Measurements from ENCODE around the gene COL4A1. TPM values are rescaled to one million over a fixed set of nuclear protein-coding genes. Genes with fewer than 3 reads are reported as not detected.

Gene COL4A1
- total and polyA plus RNA-seq, 2 experiments from 2014 or later: 184 to 519 TPM

DNA sequence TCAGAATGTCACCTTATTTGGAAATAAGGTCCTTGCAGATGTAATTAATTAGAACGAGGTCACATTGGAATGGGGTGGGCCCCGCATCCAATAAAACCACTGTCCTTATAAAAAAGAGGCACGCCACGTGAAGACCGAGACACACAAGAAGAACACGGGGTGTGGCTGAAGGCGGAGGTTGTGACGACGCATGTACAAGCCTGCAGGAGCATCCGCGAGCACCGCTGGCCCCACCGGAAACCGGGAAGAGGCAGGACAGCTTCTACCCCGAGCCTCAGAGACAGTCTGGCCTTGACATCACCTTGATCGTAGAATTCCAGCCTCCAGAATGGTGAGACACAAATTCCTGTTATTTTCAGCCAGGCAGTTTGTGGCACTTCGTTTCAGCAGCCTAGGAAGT lies 177.9 kb downstream of the COL4A1 start:
- Histone ChIP-seq H3K4me2 (ENCODE audit: unreplicated experiment) (no peak overlapping the region), H3K4me1 (ENCODE audit: insufficient read depth) (peaks cover 32% of the 10 kb centered on the region), H3K9me3 (ENCODE audit: low read depth) (no peaks in the 10 kb centered on the region), H3K9ac (no peak overlapping the region), H4K20me1 (ENCODE audit: insufficient read depth) (no peaks in the 10 kb centered on the region), H3K9me2 (ENCODE audit: insufficient read depth) (no peaks in the 10 kb centered on the region), H3K4me3 (no peak overlapping the region), H2AFZ (no peak overlapping the region), H3K27me3 (replicated peaks; ENCODE audit: insufficient read depth) (no peaks in the 10 kb centered on the region), H3K36me3 (ENCODE audit: low read depth) (no peaks in the 10 kb centered on the region), H3F3A (ENCODE audit: insufficient read depth) (peaks cover 25% of the 10 kb centered on the region), H3K79me2 (ENCODE audit: insufficient read depth) (no peaks in the 10 kb centered on the region), H3K27ac (no peak overlapping the region)
- WGBS, 2 experiments (ENCODE audit: low coverage in 1 of 2, low lambda C conversion rate in 2 of 2, missing lambda C conversion rate in 2 of 2): 89 to 91% methylated on average over 17 of the region's 17 CpGs
- TF ChIP-seq EZH2 (IDR thresholded peaks at IDR 0.05; ENCODE audit: insufficient read depth, poor library complexity, severe bottlenecking) (no peak), EZH2phosphoT487 (IDR thresholded peaks at IDR 0.05; ENCODE audit: insufficient read depth, low read depth) (no peak)
- no peak for DNase-seq
- in situ Hi-C loops (cut with MboI): no loop called here

DNA sequence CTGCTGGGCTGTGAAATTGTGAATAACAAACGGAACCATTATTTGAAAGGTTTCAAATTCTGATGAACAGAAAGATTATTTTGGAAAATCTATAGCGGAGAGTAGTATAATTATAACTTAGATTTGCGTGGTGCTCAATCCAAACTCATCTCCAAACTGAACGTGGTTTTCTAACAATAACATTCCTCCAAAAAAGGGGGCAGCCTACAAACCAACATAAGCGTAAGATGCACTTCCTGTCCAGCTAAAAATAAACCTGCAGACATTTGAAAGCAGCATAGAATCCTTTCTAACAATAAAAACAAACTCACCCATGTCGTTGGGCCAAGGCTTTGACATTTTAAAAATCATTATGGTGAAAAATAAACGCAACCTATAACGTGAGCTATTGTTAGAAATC lies 178.4 kb downstream of the COL4A1 start:
- Histone ChIP-seq H3F3A (ENCODE audit: insufficient read depth) (peaks cover 25% of the 10 kb centered on the region), H3K4me3 (no peak overlapping the region), H3K4me1 (ENCODE audit: insufficient read depth) (peaks cover 32% of the 10 kb centered on the region), H3K9ac (no peak overlapping the region), H4K20me1 (ENCODE audit: insufficient read depth) (no peaks in the 10 kb centered on the region), H2AFZ (no peak overlapping the region), H3K9me3 (ENCODE audit: low read depth) (no peaks in the 10 kb centered on the region), H3K36me3 (ENCODE audit: low read depth) (no peaks in the 10 kb centered on the region), H3K4me2 (ENCODE audit: unreplicated experiment) (peak overlapping the region; percentile 32), H3K27ac (no peak overlapping the region), H3K9me2 (ENCODE audit: insufficient read depth) (no peaks in the 10 kb centered on the region), H3K79me2 (ENCODE audit: insufficient read depth) (no peaks in the 10 kb centered on the region), H3K27me3 (replicated peaks; ENCODE audit: insufficient read depth) (no peaks in the 10 kb centered on the region)
- no peak for DNase-seq
- TF ChIP-seq EZH2 (IDR thresholded peaks at IDR 0.05; ENCODE audit: insufficient read depth, poor library complexity, severe bottlenecking) (no peak), EZH2phosphoT487 (IDR thresholded peaks at IDR 0.05; ENCODE audit: insufficient read depth, low read depth) (no peak)
- in situ Hi-C loops (cut with MboI): no loop called here
- 90 to 91% methylated on average over 8 of the region's 8 CpGs for WGBS, 2 experiments (ENCODE audit: low coverage in 1 of 2, low lambda C conversion rate in 2 of 2, missing lambda C conversion rate in 2 of 2)

DNA sequence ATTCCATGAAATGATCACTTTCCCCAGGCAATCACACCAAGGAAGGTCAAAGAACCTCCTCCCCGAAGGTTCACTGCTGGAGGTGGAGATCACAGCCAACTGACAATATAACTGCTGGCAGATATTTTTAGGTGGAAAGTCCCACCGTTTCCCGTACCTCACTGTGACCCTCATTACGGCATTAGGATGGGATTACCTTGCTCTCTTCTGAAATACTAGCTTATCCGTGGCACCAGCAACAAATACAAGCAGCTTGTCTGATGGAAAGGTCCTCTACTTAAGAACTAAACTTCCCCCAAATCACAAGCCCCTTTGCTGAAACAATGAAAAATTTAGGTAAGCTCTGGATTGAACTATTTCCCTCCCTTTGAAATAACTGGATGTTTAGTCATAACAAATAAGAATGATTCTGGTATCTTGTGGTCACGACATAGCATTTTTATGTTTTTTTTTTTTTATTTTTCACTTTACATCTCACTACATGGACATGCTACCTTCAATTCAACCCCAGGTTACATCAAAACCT lies 178.9 kb downstream of the COL4A1 start:
- no peak overlapping the region for H3K27ac ChIP-seq
- no peaks in the 10 kb centered on the region for H3K36me3 ChIP-seq (ENCODE audit: low read depth)
- 68 to 71% methylated on average over 6 of the region's 6 CpGs for WGBS, 2 experiments (ENCODE audit: low coverage in 1 of 2, low lambda C conversion rate in 2 of 2, missing lambda C conversion rate in 2 of 2)
- no peak overlapping the region for H3K9ac ChIP-seq
- peak; percentile 48 for DNase-seq
- no peaks in the 10 kb centered on the region for H3K9me2 ChIP-seq (ENCODE audit: insufficient read depth)
- H3K4me2 ChIP-seq (ENCODE audit: unreplicated experiment): peak overlapping the region; percentile 32
- 0 out of 2 replicates have a peak overlapping the region, but pooled peaks have one; percentile 24 for H2AFZ ChIP-seq
- in situ Hi-C loops (cut with MboI): no loop called here
- no peaks in the 10 kb centered on the region for H4K20me1 ChIP-seq (ENCODE audit: insufficient read depth)
- TF ChIP-seq EZH2phosphoT487 (IDR thresholded peaks at IDR 0.05; ENCODE audit: insufficient read depth, low read depth): no peak
- TF ChIP-seq EZH2 (IDR thresholded peaks at IDR 0.05; ENCODE audit: insufficient read depth, poor library complexity, severe bottlenecking): no peak
- no peaks in the 10 kb centered on the region for H3K9me3 ChIP-seq (ENCODE audit: low read depth)
- H3K4me3 ChIP-seq: no peak overlapping the region
- no peaks in the 10 kb centered on the region for H3K27me3 ChIP-seq (replicated peaks; ENCODE audit: insufficient read depth)
- H3F3A ChIP-seq (ENCODE audit: insufficient read depth): peaks cover 25% of the 10 kb centered on the region
- H3K79me2 ChIP-seq (ENCODE audit: insufficient read depth): no peaks in the 10 kb centered on the region
- peaks cover 32% of the 10 kb centered on the region for H3K4me1 ChIP-seq (ENCODE audit: insufficient read depth)

DNA sequence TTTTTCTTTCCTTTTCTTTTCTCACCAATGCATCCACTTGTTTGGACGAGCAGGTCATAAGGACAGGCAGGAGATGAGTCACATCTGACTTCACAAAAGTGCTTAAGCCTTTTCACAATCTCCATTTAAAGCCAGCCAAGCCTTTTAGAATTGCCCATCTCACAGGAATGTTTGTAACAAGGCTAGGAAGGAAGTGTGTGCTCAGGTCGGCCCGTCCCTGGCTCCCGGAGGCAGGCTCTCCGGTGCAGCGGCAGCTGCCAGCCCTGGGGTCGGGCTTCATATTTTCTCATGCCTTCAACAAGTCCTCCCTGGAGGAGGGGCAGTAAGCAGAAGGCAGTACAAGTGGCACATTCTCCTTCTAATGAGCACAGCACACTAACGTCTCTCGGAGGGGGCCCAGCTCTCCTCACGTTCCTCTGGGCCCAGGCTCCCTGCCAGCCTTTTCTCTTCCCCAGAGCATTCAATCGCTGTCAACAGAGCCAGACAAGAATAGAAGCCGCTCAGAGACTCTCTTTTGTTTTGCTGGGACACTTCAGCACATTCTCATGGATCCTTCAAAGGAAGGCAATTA lies 180.5 kb downstream of the COL4A1 start:
- 6 to 9% methylated on average over 12 of the region's 12 CpGs for WGBS, 2 experiments (ENCODE audit: low coverage in 1 of 2, low lambda C conversion rate in 2 of 2, missing lambda C conversion rate in 2 of 2)

More for the DNA sequence above, 180.5 kb downstream of the COL4A1 start:
- peak overlapping the region; percentile 56 for H3K4me2 ChIP-seq (ENCODE audit: unreplicated experiment)
- peak overlapping the region; percentile 41 for H3K9ac ChIP-seq
- H3K27me3 ChIP-seq (replicated peaks; ENCODE audit: insufficient read depth): no peaks in the 10 kb centered on the region
- in situ Hi-C loops (cut with MboI): no loop called here
- H3K36me3 ChIP-seq (ENCODE audit: low read depth): no peaks in the 10 kb centered on the region
- H3K9me3 ChIP-seq (ENCODE audit: low read depth): no peaks in the 10 kb centered on the region
- H4K20me1 ChIP-seq (ENCODE audit: insufficient read depth): no peaks in the 10 kb centered on the region
- H3K4me3 ChIP-seq: peak overlapping the region; percentile 44
- TF ChIP-seq EZH2phosphoT487 (IDR thresholded peaks at IDR 0.05; ENCODE audit: insufficient read depth, low read depth) (no peak), EZH2 (IDR thresholded peaks at IDR 0.05; ENCODE audit: insufficient read depth, poor library complexity, severe bottlenecking) (no peak)
- no peaks in the 10 kb centered on the region for H3K79me2 ChIP-seq (ENCODE audit: insufficient read depth)
- H2AFZ ChIP-seq: peak overlapping the region; percentile 75
- no peaks in the 10 kb centered on the region for H3K9me2 ChIP-seq (ENCODE audit: insufficient read depth)
- peaks cover 25% of the 10 kb centered on the region for H3F3A ChIP-seq (ENCODE audit: insufficient read depth)
- peak; percentile 96 for DNase-seq
- H3K27ac ChIP-seq: peak overlapping the region; percentile 65
- peaks cover 32% of the 10 kb centered on the region for H3K4me1 ChIP-seq (ENCODE audit: insufficient read depth)

Data from GM23248 (cell line).